Hepatocyte (in vitro differentiated cells): ENCODE data around the gene SLC29A3.

ENCODE experiments used
- CTCF ChIP-seq: fragments of 200-600 bp; sonication (generic); IDR thresholded peaks from 2 replicates; pipeline ENCODE4 v1.5.1; 2016; ENCODE audit warnings: antibody characterized with exemption, mild to moderate bottlenecking; ENCODE audit not compliant: poor library complexity
- EZH2 ChIP-seq: fragments of 200-600 bp; sonication (generic); IDR thresholded peaks from 2 replicates; pipeline ENCODE4 v1.6.1; 2016; ENCODE audit warnings: antibody characterized with exemption, mild to moderate bottlenecking, borderline replicate concordance
- EZH2phosphoT487 ChIP-seq: fragments of 200-600 bp; sonication (generic); IDR thresholded peaks from one replicate; pipeline ENCODE4 v1.6.1; 2018; ENCODE audit warnings: antibody characterized with exemption, mild to moderate bottlenecking, low read depth, moderate library complexity; ENCODE audit not compliant: unreplicated experiment, severe bottlenecking

GRCh38 chr10:71294091-71294561 lies 24.9 kb upstream of the SLC29A3 start:
- TF ChIP-seq CTCF (no peak), EZH2phosphoT487 (no peak), EZH2 (no peak)
